CD14-positive monocyte (primary cell): Measurements from ENCODE around the gene PRKAR1B. TPM values are rescaled to one million over a fixed set of nuclear protein-coding genes. Genes with fewer than 3 reads are reported as not detected.

ENCODE experiments used
- DNase-seq, 3 donors: peaks; one replicate each; pipeline ENCODE4 v3.0.0-alpha.2; 2011 to 2022
- H2AFZ ChIP-seq: 2 replicates; pipeline ENCODE4 v1.6.0; 2012; ENCODE audit warnings: mild to moderate bottlenecking, low read depth, low read length, inconsistent platforms; ENCODE audit not compliant: insufficient read depth, poor library complexity, severe bottlenecking
- H3K27ac ChIP-seq, 2 donors: 1 replicate in 1 of 2; 2 replicates in 1 of 2; pipeline ENCODE4 v1.5.1; 2012 to 2013; ENCODE audit warnings: low read length in 2 of 2, control low read depth in 1 of 2, inconsistent platforms in 1 of 2, low read depth in 1 of 2, mild to moderate bottlenecking in 1 of 2
- H3K27me3 ChIP-seq, 2 donors: one replicate each; pipeline versions ENCODE4 v1.6.0 to v1.6.1; 2011 to 2013; ENCODE audit warnings: low read length in 2 of 2; ENCODE audit not compliant: control insufficient read depth in 2 of 2, insufficient read depth in 2 of 2
- H3K36me3 ChIP-seq, 2 donors: replicated peaks in 1 of 2; 1 replicate in 1 of 2; 2 replicates in 1 of 2; pipeline versions ENCODE4 v1.5.1 to v1.6.1; 2012 to 2013; ENCODE audit warnings: low read length in 2 of 2, control low read depth in 1 of 2, inconsistent platforms in 1 of 2, mild to moderate bottlenecking in 1 of 2; ENCODE audit not compliant: insufficient read depth in 2 of 2, control insufficient read depth in 1 of 2
- H3K4me1 ChIP-seq, 2 donors: 1 replicate in 1 of 2; 2 replicates in 1 of 2; pipeline versions ENCODE4 v1.5.1 to v1.6.1; 2012 to 2013; ENCODE audit warnings: low read length in 2 of 2, control low read depth in 1 of 2, inconsistent platforms in 1 of 2, mild to moderate bottlenecking in 1 of 2, moderate library complexity in 1 of 2; ENCODE audit not compliant: insufficient read depth in 2 of 2, control insufficient read depth in 1 of 2
- H3K4me2 ChIP-seq: replicated peaks from 2 replicates; pipeline ENCODE3; 2012; ENCODE audit warnings: low read length, moderate library complexity, mild to moderate bottlenecking; ENCODE audit not compliant: poor library complexity, severe bottlenecking; ENCODE audit errors: extremely low read depth
- H3K4me3 ChIP-seq, 3 experiments: fragments of 200-600 bp in 1 of 3; sonication (generic) in 1 of 3; replicated peaks in 1 of 3; 1 replicate in 2 of 3; 2 replicates in 1 of 3; pipeline ENCODE4 v1.5.1; 2011 to 2013; ENCODE audit warnings: low read length in 3 of 3, mild to moderate bottlenecking in 3 of 3, control low read depth in 2 of 3, low read depth in 2 of 3, inconsistent platforms in 1 of 3, moderate library complexity in 1 of 3
- H3K79me2 ChIP-seq: 2 replicates; pipeline ENCODE4 v1.6.0; 2012; ENCODE audit warnings: mild to moderate bottlenecking, control low read depth, inconsistent platforms, low read length, moderate library complexity; ENCODE audit not compliant: insufficient read depth
- H3K9ac ChIP-seq: 2 replicates; pipeline ENCODE4 v1.6.0; 2017; ENCODE audit warnings: low read length, mild to moderate bottlenecking; ENCODE audit not compliant: insufficient read depth, poor library complexity, severe bottlenecking
- H3K9me3 ChIP-seq, 2 donors: replicated peaks in 1 of 2; 1 replicate in 1 of 2; 2 replicates in 1 of 2; pipeline versions ENCODE4 v1.5.1 to v1.6.1; 2012 to 2013; ENCODE audit warnings: low read length in 2 of 2, control low read depth in 1 of 2; ENCODE audit not compliant: control insufficient read depth in 1 of 2, insufficient read depth in 1 of 2
- H4K20me1 ChIP-seq: 2 replicates; pipeline ENCODE4 v1.6.0; 2012; ENCODE audit warnings: mild to moderate bottlenecking, low read length, control low read depth, moderate library complexity; ENCODE audit not compliant: insufficient read depth
- H3K27ac Mint-ChIP-seq, 7 donors: one replicate each; pipeline ENCODE4 v1.8.0; 2020; ENCODE audit warnings: mild to moderate bottlenecking in 7 of 7, mixed read lengths in 7 of 7, moderate library complexity in 6 of 7, inconsistent platforms in 2 of 7
- H3K27me3 Mint-ChIP-seq, 3 donors: one replicate each; pipeline ENCODE4 v1.8.0; 2021 to 2022; ENCODE audit warnings: low read depth in 3 of 3, mild to moderate bottlenecking in 3 of 3, mixed read lengths in 3 of 3, moderate library complexity in 3 of 3, inconsistent platforms in 1 of 3
- H3K36me3 Mint-ChIP-seq, 2 donors: one replicate each; pipeline ENCODE4 v1.8.0; 2020; ENCODE audit warnings: mixed read lengths in 2 of 2, inconsistent platforms in 1 of 2, mild to moderate bottlenecking in 1 of 2
- H3K4me1 Mint-ChIP-seq: one replicate; pipeline ENCODE4 v1.8.0; 2020; ENCODE audit warnings: mild to moderate bottlenecking, mixed read lengths
- H3K4me3 Mint-ChIP-seq, 2 donors: one replicate each; pipeline ENCODE4 v1.8.0; 2020; ENCODE audit warnings: mild to moderate bottlenecking in 2 of 2, mixed read lengths in 2 of 2, moderate library complexity in 1 of 2
- H3K9me3 Mint-ChIP-seq, 7 donors: one replicate each; pipeline ENCODE4 v1.8.0; 2020 to 2022; ENCODE audit warnings: mixed read lengths in 7 of 7, mild to moderate bottlenecking in 6 of 7, moderate library complexity in 6 of 7, inconsistent platforms in 2 of 7
- WGBS: methylation state at CpG from one replicate; pipeline ENCODE4 v1.1.5; 2013; ENCODE audit warnings: missing lambda C conversion rate; ENCODE audit not compliant: insufficient coverage; 5-methylcytosine and 5-hydroxymethylcytosine counted together
- intact Hi-C, 2 donors: fragments of 100-400 bp; cut with micrococcal nuclease; formaldehyde crosslinking; loops; one replicate each; pipeline versions ENCODE4 v1.15.0 to v1.15.1; 2023
- polyA plus RNA-seq, 3 donors: library from polyadenylated mRNA; depleted of rRNA in 1 of 3; unstranded in 2 of 3; stranded (reverse) in 1 of 3; fragments of 300-500 nt in 2 of 3; fragments of >200 nt in 1 of 3; fragmentation: Illumina TruSeq in 2 of 3; gene quantifications; 1 replicate in 2 of 3; 2 replicates in 1 of 3; pipeline ENCODE4 v1.2.3, GENCODE V29; 2012 to 2021
- TF ChIP-seq, protein P1 (sequence below): fragments of 200-600 bp; IDR thresholded peaks from one replicate; pipeline ENCODE4 v1.8.0; 2022; ENCODE audit warnings: antibody characterized with exemption, mild to moderate bottlenecking

The PRKAR1B gene
- polyA plus RNA-seq, 3 donors: 0.94 to 2.1 (median 1.1) TPM

DNA sequence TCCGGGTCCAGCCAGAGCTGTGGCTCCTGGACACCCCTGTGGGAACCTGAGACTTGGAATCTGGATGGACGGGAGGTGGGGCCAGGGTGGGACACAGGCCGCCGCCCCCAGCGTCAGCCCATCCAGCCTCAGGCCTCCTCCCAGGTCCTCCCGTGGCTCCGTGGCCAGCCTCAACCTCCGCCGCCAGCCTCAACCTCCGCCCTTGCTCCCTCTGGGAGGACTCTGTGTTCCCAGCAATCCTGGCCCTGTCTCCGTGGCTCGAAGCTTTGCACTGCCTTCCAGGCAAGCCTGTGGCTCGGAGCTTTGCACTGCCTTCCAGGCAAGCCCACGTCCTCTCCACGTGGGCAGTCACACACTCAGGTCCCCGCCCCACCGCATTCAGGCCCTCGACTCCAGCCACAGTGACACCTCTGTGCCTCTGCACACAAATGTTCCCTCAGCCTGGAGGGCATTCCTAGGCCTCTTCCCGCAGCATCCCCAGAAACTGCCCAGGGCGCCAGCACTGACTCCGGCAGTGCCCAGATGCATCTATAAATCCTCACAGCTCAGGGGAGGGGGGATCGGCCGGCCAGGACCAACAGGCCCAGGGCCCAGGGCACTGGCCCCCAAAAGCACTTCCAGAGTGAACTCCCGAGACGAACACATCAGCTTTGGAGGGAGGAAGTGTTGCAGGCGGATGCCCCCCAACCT, 162.8 kb downstream of the PRKAR1B start:
- DNase-seq: no peak
- Histone ChIP-seq H3K4me1 (no peaks in the 10 kb centered on the region), H3K27me3 (no peaks in the 10 kb centered on the region), H3K9ac (no peak overlapping the region), H3K79me2 (no peaks in the 10 kb centered on the region), H3K4me2 (no peak overlapping the region), H3K27ac (no peak overlapping the region), H3K9me3 (no peaks in the 10 kb centered on the region), H2AFZ (no peak overlapping the region), H3K4me3 (no peak overlapping the region), H3K36me3 (no peaks in the 10 kb centered on the region), H4K20me1 (no peaks in the 10 kb centered on the region)
- intact Hi-C loops: no loop called here
- TF ChIP-seq, protein P1, sequence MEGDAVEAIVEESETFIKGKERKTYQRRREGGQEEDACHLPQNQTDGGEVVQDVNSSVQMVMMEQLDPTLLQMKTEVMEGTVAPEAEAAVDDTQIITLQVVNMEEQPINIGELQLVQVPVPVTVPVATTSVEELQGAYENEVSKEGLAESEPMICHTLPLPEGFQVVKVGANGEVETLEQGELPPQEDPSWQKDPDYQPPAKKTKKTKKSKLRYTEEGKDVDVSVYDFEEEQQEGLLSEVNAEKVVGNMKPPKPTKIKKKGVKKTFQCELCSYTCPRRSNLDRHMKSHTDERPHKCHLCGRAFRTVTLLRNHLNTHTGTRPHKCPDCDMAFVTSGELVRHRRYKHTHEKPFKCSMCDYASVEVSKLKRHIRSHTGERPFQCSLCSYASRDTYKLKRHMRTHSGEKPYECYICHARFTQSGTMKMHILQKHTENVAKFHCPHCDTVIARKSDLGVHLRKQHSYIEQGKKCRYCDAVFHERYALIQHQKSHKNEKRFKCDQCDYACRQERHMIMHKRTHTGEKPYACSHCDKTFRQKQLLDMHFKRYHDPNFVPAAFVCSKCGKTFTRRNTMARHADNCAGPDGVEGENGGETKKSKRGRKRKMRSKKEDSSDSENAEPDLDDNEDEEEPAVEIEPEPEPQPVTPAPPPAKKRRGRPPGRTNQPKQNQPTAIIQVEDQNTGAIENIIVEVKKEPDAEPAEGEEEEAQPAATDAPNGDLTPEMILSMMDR: no peak
- Mint-ChIP-seq H3K36me3 (no peaks in the 10 kb centered on the region), H3K27me3 (peaks cover 0 to 6% (median 2%) of the 10 kb centered on the region in 3 donors), H3K9me3 (peaks cover 0 to 2% (median 0%) of the 10 kb centered on the region in 7 donors), H3K4me1 (no peaks in the 10 kb centered on the region), H3K4me3 (no peak overlapping the region), H3K27ac (peak overlapping the region in 1 of 7 donors; percentile 10)
- WGBS: 95% methylated on average over 22 of the region's 26 CpGs

DNA sequence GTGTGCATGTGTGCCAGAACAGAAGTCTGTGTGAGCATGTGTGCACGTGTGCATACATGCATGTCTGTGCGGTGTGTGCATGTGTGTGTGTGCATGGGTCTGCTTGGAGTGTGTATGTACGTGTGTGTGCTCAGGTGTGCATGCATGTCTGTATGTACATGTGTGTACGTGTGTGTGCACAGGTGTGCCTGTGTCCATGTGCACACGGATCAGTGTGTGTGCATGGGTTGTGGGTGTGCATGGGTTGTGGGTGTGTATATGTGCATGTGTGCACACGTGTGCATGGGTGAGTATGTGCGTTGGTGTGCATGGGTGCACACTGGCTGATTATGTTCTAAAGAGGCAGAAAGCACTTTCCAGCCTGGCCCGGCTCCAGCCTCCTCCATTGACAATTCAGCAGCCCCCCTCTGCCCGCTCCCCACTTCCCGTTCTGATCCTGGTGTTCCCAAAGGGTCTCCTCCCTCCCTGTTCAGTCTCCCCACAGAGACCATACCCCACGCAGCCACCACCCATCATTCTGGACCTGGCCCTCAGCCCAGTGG, 163.4 kb downstream of the PRKAR1B start:
- H3K9me3 Mint-ChIP-seq: peaks cover 0 to 4% (median 0%) of the 10 kb centered on the region in 7 donors
- no peak overlapping the region for H3K27ac Mint-ChIP-seq
- H3K4me2 ChIP-seq: no peak overlapping the region
- DNase-seq: no peak
- intact Hi-C loops: no loop called here
- H3K27ac ChIP-seq: no peak overlapping the region
- TF ChIP-seq, protein P1: no peak
- no peaks in the 10 kb centered on the region for H3K36me3 ChIP-seq
- no peak overlapping the region for H3K4me3 Mint-ChIP-seq
- H3K9me3 ChIP-seq: no peaks in the 10 kb centered on the region
- H3K79me2 ChIP-seq: no peaks in the 10 kb centered on the region
- no peak overlapping the region for H3K4me3 ChIP-seq
- WGBS: 90% methylated on average over 10 of the region's 11 CpGs
- H3K4me1 Mint-ChIP-seq: no peaks in the 10 kb centered on the region
- H3K27me3 Mint-ChIP-seq: peaks cover 0 to 6% (median 2%) of the 10 kb centered on the region in 3 donors
- H3K4me1 ChIP-seq: no peaks in the 10 kb centered on the region
- H3K9ac ChIP-seq: no peak overlapping the region
- no peaks in the 10 kb centered on the region for H4K20me1 ChIP-seq
- no peak overlapping the region for H2AFZ ChIP-seq
- H3K36me3 Mint-ChIP-seq: no peaks in the 10 kb centered on the region
- no peaks in the 10 kb centered on the region for H3K27me3 ChIP-seq
